ENCODE data around the gene ZNF780A.

DNA sequence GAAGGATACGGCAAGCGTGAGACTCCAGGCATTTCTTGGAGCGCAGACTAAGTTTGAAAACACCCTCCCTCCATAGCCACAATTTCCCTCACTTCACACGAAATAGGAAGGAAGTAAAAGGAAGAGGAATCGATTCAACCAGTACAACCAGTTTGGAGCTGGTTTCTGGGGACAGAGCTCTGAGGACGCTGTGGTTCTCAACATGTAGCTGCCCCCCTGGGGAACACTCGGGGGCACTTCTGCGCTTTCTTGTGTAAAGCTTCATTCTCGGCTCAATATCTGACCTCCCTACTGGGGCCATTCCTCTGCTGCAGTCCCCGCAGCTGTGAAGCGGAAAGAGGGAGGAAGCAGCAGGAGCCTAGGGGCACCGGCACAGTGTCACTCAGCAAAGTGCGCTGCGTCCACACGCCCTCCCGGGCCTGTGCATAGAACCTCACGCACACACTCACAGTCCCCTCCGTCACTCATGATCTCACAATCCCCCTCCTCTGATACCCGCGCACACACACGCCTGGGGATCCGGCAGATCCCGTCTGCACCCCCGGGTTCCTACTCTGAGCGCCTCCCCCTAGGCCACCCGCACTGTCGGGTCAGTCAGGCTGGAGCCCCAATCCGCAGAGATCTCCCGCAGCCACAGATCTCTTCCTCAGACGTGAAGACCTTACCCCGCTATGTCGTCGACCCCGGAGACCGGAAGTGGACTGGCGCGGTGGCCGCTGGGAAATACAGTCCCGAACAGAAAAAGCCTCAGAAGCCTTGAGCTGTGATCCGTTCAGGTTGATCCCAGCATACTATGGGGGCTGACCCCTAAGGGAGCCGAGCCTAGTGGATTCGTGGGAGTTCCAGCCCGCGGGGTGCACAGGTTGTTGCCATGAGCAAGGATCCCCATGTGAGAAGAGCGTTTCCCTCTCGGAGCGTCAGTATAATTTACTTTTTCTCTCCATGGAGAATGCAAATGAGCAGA is at the start of gene ZNF780A:
- TF ChIP-seq EP300 (IDR thresholded peaks at IDR 0.05) (peak in 1 of 2 experiments; percentile 25; a peak in 1 of 5 replicates), SREBF2 (IDR thresholded peaks at IDR 0.05) (no peak), RCOR1 (IDR thresholded peaks at IDR 0.05; ENCODE audit: low read depth, low read length) (no peak), GATA3 (IDR thresholded peaks at IDR 0.05; ENCODE audit: borderline replicate concordance) (no peak), JUN (IDR thresholded peaks at IDR 0.05) (peak; percentile 62 to 95; a peak in 4 of 5 replicates), ZFP36 (IDR thresholded peaks at IDR 0.05; ENCODE audit: borderline replicate concordance, partially characterized antibody) (no peak), POLR2A (IDR thresholded peaks at IDR 0.05; ENCODE audit: low read length) (peak; percentile 94), MAZ (IDR thresholded peaks at IDR 0.05; ENCODE audit: borderline replicate concordance, low read depth, low read length) (0 out of 2 replicates have a peak, but pooled peaks have one; percentile 13), CBX2 (IDR thresholded peaks at IDR 0.05; ENCODE audit: borderline replicate concordance, low read depth) (no peak), RAD21 (conservative IDR thresholded peaks at IDR 0.05 in 1 of 2, IDR thresholded peaks at IDR 0.05 in 1 of 2) (no peak), CBX8 (IDR thresholded peaks at IDR 0.05) (no peak)
- TF ChIP-seq, protein P1, sequence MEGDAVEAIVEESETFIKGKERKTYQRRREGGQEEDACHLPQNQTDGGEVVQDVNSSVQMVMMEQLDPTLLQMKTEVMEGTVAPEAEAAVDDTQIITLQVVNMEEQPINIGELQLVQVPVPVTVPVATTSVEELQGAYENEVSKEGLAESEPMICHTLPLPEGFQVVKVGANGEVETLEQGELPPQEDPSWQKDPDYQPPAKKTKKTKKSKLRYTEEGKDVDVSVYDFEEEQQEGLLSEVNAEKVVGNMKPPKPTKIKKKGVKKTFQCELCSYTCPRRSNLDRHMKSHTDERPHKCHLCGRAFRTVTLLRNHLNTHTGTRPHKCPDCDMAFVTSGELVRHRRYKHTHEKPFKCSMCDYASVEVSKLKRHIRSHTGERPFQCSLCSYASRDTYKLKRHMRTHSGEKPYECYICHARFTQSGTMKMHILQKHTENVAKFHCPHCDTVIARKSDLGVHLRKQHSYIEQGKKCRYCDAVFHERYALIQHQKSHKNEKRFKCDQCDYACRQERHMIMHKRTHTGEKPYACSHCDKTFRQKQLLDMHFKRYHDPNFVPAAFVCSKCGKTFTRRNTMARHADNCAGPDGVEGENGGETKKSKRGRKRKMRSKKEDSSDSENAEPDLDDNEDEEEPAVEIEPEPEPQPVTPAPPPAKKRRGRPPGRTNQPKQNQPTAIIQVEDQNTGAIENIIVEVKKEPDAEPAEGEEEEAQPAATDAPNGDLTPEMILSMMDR (IDR thresholded peaks at IDR 0.05) = no peak
- TF ChIP-seq, protein P2, sequence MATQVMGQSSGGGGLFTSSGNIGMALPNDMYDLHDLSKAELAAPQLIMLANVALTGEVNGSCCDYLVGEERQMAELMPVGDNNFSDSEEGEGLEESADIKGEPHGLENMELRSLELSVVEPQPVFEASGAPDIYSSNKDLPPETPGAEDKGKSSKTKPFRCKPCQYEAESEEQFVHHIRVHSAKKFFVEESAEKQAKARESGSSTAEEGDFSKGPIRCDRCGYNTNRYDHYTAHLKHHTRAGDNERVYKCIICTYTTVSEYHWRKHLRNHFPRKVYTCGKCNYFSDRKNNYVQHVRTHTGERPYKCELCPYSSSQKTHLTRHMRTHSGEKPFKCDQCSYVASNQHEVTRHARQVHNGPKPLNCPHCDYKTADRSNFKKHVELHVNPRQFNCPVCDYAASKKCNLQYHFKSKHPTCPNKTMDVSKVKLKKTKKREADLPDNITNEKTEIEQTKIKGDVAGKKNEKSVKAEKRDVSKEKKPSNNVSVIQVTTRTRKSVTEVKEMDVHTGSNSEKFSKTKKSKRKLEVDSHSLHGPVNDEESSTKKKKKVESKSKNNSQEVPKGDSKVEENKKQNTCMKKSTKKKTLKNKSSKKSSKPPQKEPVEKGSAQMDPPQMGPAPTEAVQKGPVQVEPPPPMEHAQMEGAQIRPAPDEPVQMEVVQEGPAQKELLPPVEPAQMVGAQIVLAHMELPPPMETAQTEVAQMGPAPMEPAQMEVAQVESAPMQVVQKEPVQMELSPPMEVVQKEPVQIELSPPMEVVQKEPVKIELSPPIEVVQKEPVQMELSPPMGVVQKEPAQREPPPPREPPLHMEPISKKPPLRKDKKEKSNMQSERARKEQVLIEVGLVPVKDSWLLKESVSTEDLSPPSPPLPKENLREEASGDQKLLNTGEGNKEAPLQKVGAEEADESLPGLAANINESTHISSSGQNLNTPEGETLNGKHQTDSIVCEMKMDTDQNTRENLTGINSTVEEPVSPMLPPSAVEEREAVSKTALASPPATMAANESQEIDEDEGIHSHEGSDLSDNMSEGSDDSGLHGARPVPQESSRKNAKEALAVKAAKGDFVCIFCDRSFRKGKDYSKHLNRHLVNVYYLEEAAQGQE (IDR thresholded peaks at IDR 0.05) = no peak
- TF ChIP-seq, protein P3, sequence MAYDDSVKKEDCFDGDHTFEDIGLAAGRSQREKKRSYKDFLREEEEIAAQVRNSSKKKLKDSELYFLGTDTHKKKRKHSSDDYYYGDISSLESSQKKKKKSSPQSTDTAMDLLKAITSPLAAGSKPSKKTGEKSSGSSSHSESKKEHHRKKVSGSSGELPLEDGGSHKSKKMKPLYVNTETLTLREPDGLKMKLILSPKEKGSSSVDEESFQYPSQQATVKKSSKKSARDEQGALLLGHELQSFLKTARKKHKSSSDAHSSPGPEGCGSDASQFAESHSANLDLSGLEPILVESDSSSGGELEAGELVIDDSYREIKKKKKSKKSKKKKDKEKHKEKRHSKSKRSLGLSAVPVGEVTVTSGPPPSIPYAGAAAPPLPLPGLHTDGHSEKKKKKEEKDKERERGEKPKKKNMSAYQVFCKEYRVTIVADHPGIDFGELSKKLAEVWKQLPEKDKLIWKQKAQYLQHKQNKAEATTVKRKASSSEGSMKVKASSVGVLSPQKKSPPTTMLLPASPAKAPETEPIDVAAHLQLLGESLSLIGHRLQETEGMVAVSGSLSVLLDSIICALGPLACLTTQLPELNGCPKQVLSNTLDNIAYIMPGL (CRISPR knock-in tag; IDR thresholded peaks at IDR 0.05; ENCODE audit: borderline replicate concordance) = 0 out of 2 replicates have a peak, but pooled peaks have one; percentile 30

Measured in A549 (cell line).